ENCODE data around the gene GRIFIN. TPM values are rescaled to one million over a fixed set of nuclear protein-coding genes. Genes with fewer than 3 reads are reported as not detected.

GRIFIN gene
- total RNA-seq, 1 donor: not detected

DNA sequence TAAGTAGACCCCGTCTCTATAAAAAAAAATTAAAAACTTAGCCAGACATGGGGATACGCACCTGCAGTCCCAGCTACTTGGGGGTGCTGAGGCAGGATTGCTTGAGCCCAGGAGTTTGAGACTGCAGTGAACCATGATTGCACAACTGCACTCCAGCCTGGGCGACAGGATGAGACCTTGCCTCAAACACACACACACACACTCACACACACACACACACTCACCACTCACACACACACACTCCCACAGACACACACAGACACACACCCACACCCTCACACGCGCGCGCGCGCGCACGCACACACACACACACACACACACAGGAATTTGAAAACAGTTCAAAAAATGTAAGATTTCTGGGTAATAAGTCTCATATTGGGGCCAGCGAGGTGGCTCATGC lies 8.7 kb upstream of the GRIFIN start:
- no peak for DNase-seq (ENCODE audit: low read depth)
- no peak overlapping the region for H3K4me3 ChIP-seq (ENCODE audit: low read depth, low read length)
- TF ChIP-seq CTCF (IDR thresholded peaks at IDR 0.05; ENCODE audit: insufficient read depth, low read depth, low read length): no peak

DNA sequence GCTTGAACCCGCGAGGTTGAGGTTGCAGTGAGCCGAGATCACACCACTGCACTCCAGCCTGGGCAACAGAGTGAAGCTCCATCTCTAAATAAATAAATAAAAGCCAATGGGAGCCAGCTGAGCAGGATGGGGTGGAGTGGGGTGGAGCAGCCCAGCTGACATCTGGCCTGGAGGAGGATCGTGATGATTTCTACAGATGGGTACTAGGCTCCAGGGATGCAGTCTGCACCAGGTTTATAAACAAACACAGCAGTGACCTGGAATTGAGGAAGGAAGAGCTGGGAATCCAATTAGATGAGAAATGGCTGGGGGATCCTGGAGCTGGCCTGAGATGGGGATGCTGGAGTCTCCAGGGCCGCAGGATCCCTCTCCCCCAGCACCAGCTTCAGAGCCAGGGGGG lies 7.3 kb upstream of the GRIFIN start:
- no peak for DNase-seq (ENCODE audit: low read depth)

GRCh38 chr7:2482725-2483451 lies 6.7 kb upstream of the GRIFIN start:
- no peak overlapping the region for H3K4me3 ChIP-seq (ENCODE audit: low read depth, low read length)
- no peak for TF ChIP-seq CTCF (IDR thresholded peaks at IDR 0.05; ENCODE audit: insufficient read depth, low read depth, low read length)
- no peak for DNase-seq (ENCODE audit: low read depth)

More for the DNA sequence above, 7.3 kb upstream of the GRIFIN start:
- H3K4me3 ChIP-seq (ENCODE audit: low read depth, low read length): no peak overlapping the region
- TF ChIP-seq CTCF (IDR thresholded peaks at IDR 0.05; ENCODE audit: insufficient read depth, low read depth, low read length): no peak

GRCh38 chr7:2481195-2481594 lies 5.0 kb upstream of the GRIFIN start:
- no peak overlapping the region for H3K4me3 ChIP-seq (ENCODE audit: low read depth, low read length)
- no peak for TF ChIP-seq CTCF (IDR thresholded peaks at IDR 0.05; ENCODE audit: insufficient read depth, low read depth, low read length)
- no peak for DNase-seq (ENCODE audit: low read depth)

GRCh38 chr7:2480070-2480408 lies 3.8 kb upstream of the GRIFIN start:
- TF ChIP-seq CTCF (IDR thresholded peaks at IDR 0.05; ENCODE audit: insufficient read depth, low read depth, low read length): no peak
- DNase-seq (ENCODE audit: low read depth): no peak

GRCh38 chr7:2479276-2480069 lies 3.3 kb upstream of the GRIFIN start:
- no peak for DNase-seq (ENCODE audit: low read depth)
- no peak overlapping the region for H3K4me3 ChIP-seq (ENCODE audit: low read depth, low read length)
- TF ChIP-seq CTCF (IDR thresholded peaks at IDR 0.05; ENCODE audit: insufficient read depth, low read depth, low read length): no peak

More at GRCh38 chr7:2480070-2480408, 3.8 kb upstream of the GRIFIN start:
- no peak overlapping the region for H3K4me3 ChIP-seq (ENCODE audit: low read depth, low read length)
